ENCODE results near the gene AK4.
A peak's percentile ranks its signal among the peaks of the same experiment; 100 is the strongest.
"Not testable (repeated sequence)": the region's sequence is repeated elsewhere in the genome, so short reads cannot be mapped to it uniquely, and the experiment has no call there.

Gene AK4

DNA sequence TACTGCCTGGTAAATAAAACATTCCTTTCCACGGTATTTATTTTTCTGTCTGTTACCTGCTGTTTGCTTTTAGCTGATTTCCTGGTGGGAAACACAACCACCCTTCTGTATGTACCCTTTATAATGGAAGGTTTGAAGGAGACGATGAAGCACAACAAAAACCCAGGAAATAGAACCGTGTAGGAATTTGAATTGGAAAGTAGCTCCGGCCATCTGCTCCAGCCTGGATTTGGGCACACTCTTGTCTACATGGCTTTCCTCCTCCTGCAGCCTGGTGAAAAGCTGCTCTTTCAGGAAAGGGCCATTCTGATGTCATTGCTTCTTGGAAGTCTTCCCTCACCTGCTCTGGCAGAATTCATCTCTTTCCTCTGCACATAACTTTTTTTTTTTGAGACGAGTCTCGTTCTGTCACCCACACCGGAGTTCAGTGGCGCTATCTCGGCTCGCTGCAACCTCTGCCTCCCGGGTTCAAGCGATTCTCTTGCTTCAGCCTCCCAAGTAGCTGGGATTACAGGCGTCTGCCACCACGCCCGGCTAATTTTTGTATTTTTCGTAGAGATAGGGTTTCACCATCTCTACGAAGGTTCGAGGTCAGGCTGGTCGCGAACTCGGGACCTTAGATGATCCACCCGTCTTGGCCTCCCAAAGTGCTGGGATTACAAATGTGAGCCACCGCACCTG is 2.7 kb downstream of the AK4 start:
- Histone ChIP-seq H3K36me3 (ENCODE audit: insufficient read depth, low read length) (no peaks in the 10 kb centered on the region), H3K79me2 (ENCODE audit: control insufficient read depth, insufficient read depth, low read length, unreplicated experiment) (peaks cover 75% of the 10 kb centered on the region), H2AFZ (ENCODE audit: low read length, unreplicated experiment) (no peak overlapping the region), H3K4me3 (ENCODE audit: low read depth, low read length) (peak overlapping the region; percentile 91; the same call in 1 of the 2 replicates), H3K27me3 (ENCODE audit: insufficient read depth, low read length) (no peaks in the 10 kb centered on the region), H3K4me1 (ENCODE audit: control insufficient read depth, insufficient read depth, low read length, unreplicated experiment) (peaks cover 10% of the 10 kb centered on the region), H3K27ac (ENCODE audit: low read depth, low read length) (no peak overlapping the region)

GRCh38 chr1:65151641-65152040 is 3.6 kb downstream of the AK4 start:
- Histone ChIP-seq H3K79me2 (ENCODE audit: control insufficient read depth, insufficient read depth, low read length, unreplicated experiment) (peaks cover 80% of the 10 kb centered on the region), H2AFZ (ENCODE audit: low read length, unreplicated experiment) (no peak overlapping the region), H3K4me3 (ENCODE audit: low read depth, low read length) (no peak overlapping the region), H3K36me3 (ENCODE audit: insufficient read depth, low read length) (no peaks in the 10 kb centered on the region), H3K27me3 (ENCODE audit: insufficient read depth, low read length) (no peaks in the 10 kb centered on the region), H3K27ac (ENCODE audit: low read depth, low read length) (no peak overlapping the region), H3K4me1 (ENCODE audit: control insufficient read depth, insufficient read depth, low read length, unreplicated experiment) (peaks cover 9% of the 10 kb centered on the region)

DNA sequence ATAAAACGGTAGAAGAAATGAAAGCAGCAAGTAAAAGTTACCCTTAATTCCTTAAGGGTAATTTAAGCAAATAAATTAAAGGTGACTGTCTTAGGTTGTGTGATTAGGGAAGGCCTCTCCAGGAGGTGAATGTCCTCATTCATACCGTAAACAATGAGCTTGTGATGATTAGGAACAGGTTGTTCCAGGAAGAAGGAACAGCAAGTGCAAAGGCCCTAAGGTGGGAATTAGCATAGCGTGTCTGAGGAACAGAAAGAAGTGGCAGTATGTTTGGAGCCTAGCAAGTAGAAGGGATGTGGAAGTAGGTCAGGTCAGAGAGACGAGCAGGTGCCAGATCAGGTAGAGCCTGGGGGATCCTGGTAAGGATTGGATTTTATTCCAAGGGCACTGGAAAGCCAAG is 5.6 kb downstream of the AK4 start:
- Histone ChIP-seq H3K27ac (ENCODE audit: low read depth, low read length) (no peak overlapping the region), H3K27me3 (ENCODE audit: insufficient read depth, low read length) (no peaks in the 10 kb centered on the region), H3K36me3 (ENCODE audit: insufficient read depth, low read length) (peaks cover 4% of the 10 kb centered on the region; the same call in 1 of the 2 replicates), H2AFZ (ENCODE audit: low read length, unreplicated experiment) (no peak overlapping the region), H3K4me3 (ENCODE audit: low read depth, low read length) (no peak overlapping the region), H3K79me2 (ENCODE audit: control insufficient read depth, insufficient read depth, low read length, unreplicated experiment) (peaks cover 85% of the 10 kb centered on the region), H3K4me1 (ENCODE audit: control insufficient read depth, insufficient read depth, low read length, unreplicated experiment) (peaks cover 7% of the 10 kb centered on the region)

- Histone ChIP-seq H3K4me1 (ENCODE audit: control insufficient read depth, insufficient read depth, low read length, unreplicated experiment) (peaks cover 4% of the 10 kb centered on the region), H3K27ac (ENCODE audit: low read depth, low read length) (no peak overlapping the region), H3K27me3 (ENCODE audit: insufficient read depth, low read length) (no peaks in the 10 kb centered on the region), H3K4me3 (ENCODE audit: low read depth, low read length) (no peak overlapping the region), H3K36me3 (ENCODE audit: insufficient read depth, low read length) (peaks cover 4% of the 10 kb centered on the region), H3K79me2 (ENCODE audit: control insufficient read depth, insufficient read depth, low read length, unreplicated experiment) (peaks cover 84% of the 10 kb centered on the region), H2AFZ (ENCODE audit: low read length, unreplicated experiment) (no peak overlapping the region)
Observed at GRCh38 chr1:65156910-65157545, 9.0 kb downstream of the AK4 start.

GRCh38 chr1:65157546-65157941 is 9.5 kb downstream of the AK4 start:
- Histone ChIP-seq H3K4me1 (ENCODE audit: control insufficient read depth, insufficient read depth, low read length, unreplicated experiment) (peaks cover 5% of the 10 kb centered on the region), H3K36me3 (ENCODE audit: insufficient read depth, low read length) (peaks cover 4% of the 10 kb centered on the region), H3K27me3 (ENCODE audit: insufficient read depth, low read length) (no peaks in the 10 kb centered on the region), H3K79me2 (ENCODE audit: control insufficient read depth, insufficient read depth, low read length, unreplicated experiment) (peaks cover 84% of the 10 kb centered on the region), H3K4me3 (ENCODE audit: low read depth, low read length) (no peak overlapping the region), H3K27ac (ENCODE audit: low read depth, low read length) (no peak overlapping the region), H2AFZ (ENCODE audit: low read length, unreplicated experiment) (no peak overlapping the region)

DNA sequence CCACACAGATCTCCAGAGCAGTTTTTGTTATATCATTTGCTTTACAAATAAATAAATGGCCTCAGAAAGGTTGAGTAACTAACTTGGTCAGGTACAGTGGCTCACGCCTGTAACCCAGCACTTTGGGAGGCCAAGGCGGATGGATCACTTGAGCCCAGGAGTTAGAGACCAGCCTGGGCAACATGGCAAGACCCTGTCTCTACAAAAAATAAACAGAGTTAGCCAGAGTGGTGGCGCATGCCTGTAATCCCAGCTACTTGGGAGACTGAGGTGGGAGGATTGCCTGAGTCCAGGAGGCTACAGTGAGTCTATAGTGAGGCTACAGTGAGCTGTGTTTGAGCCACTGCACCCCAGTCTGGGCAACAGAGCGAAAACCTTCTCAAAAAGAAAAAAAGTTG is 11.3 kb downstream of the AK4 start:
- not testable (repeated sequence) for H3K4me3 ChIP-seq (ENCODE audit: low read depth, low read length); H3K36me3 ChIP-seq (ENCODE audit: insufficient read depth, low read length); H3K27me3 ChIP-seq (ENCODE audit: insufficient read depth, low read length); H2AFZ ChIP-seq (ENCODE audit: low read length, unreplicated experiment); H3K27ac ChIP-seq (ENCODE audit: low read depth, low read length)
- Histone ChIP-seq H3K79me2 (ENCODE audit: control insufficient read depth, insufficient read depth, low read length, unreplicated experiment) (peaks cover 83% of the 10 kb centered on the region), H3K4me1 (ENCODE audit: control insufficient read depth, insufficient read depth, low read length, unreplicated experiment) (peaks cover 20% of the 10 kb centered on the region)

DNA sequence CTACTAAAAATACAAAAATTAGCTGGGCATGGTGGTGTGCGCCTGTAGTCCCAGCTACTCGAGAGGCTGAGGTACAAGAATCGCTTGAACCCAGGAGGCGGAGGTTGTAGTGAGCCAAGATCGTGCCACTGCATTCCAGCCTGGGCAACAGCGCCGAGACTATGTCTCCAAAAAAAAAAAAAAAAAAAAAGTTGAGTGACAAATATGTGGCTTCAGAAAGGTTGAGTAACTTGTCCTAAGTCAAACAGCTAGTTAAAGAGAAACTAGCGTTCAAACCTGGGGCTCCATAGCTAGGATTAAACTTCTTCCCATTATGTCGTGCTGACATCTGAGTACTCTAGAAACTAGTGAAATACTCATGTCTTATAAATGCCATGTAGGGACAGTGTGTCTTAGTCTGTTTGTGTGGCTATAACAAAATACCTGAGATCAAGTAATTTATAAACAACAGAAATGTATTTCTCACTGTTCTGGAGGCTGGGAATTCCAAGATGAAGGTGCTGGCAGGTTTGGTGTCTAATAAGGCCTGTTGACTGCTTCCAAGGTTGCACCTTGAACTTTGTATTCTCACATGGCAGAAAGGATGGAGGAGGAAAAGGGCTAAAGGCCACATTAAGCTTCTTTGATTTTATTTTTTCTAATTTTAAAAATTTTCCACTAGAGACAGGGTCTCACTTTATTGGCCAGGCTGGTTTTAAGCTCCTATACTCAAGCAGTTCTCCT is 12.0 kb downstream of the AK4 start:
- Histone ChIP-seq H3K79me2 (ENCODE audit: control insufficient read depth, insufficient read depth, low read length, unreplicated experiment) (peaks cover 84% of the 10 kb centered on the region), H3K36me3 (ENCODE audit: insufficient read depth, low read length) (peaks cover 4% of the 10 kb centered on the region), H2AFZ (ENCODE audit: low read length, unreplicated experiment) (no peak overlapping the region), H3K4me1 (ENCODE audit: control insufficient read depth, insufficient read depth, low read length, unreplicated experiment) (peaks cover 27% of the 10 kb centered on the region), H3K27ac (ENCODE audit: low read depth, low read length) (no peak overlapping the region), H3K4me3 (ENCODE audit: low read depth, low read length) (no peak overlapping the region), H3K27me3 (ENCODE audit: insufficient read depth, low read length) (no peaks in the 10 kb centered on the region)

DNA sequence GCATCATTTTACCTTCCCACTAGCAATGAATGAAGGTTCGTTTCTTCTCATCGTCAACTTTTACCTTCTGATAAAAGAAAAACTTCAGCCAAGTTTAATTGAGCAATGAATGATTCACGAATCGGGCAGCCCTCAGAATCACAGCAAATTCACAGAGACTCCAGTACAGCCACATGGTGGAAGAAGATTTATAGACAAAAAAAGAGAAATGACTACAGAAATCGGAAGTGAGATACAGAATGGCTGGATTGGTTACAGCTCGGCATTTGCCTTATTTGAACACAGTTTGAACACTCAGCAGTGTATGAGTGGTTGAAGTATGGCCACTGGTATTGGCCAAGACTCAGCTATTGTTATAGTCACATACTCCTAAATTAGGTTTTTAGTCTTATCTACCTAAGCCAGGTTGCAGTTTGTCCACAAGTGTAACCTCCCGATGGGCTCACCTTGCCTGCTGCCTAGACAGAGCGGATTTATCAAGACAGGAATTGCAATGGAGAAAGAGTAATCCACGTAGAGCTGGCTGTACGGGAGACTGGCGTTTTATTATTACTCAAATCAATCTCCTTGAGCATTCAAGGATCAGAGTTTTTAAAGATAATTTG is 15.3 kb downstream of the AK4 start:
- no peak overlapping the region for H3K4me3 ChIP-seq (ENCODE audit: low read depth, low read length)
- no peak overlapping the region for H2AFZ ChIP-seq (ENCODE audit: low read length, unreplicated experiment)
- no peaks in the 10 kb centered on the region; the same call in 1 of the 2 replicates for H3K36me3 ChIP-seq (ENCODE audit: insufficient read depth, low read length)
- H3K4me1 ChIP-seq (ENCODE audit: control insufficient read depth, insufficient read depth, low read length, unreplicated experiment) = peaks cover 37% of the 10 kb centered on the region
- H3K27ac ChIP-seq (ENCODE audit: low read depth, low read length) = peak overlapping the region; percentile 25; the same call in 1 of the 2 replicates
- H3K27me3 ChIP-seq (ENCODE audit: insufficient read depth, low read length) = no peaks in the 10 kb centered on the region
- H3K79me2 ChIP-seq (ENCODE audit: control insufficient read depth, insufficient read depth, low read length, unreplicated experiment) = peaks cover 94% of the 10 kb centered on the region

DNA sequence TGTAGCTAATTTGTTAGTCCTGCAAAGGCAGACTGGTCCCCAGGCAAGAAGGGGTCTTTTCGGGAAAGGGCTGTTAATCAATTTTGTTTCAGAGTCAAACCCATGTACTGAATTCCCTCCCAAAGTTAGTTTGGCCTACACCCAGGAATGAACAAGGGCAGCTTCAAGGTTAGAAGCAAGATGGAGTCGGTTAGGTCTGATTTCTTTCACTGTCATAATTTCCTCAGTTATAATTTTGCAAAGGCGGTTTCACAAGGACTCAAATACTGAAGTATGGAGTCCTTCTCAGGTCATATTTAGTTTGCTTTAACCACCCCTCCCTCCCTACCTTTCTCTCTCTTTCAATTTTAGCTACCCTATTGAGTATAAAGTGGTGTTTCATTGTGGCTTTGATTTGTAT is 16.1 kb downstream of the AK4 start:
- H3K79me2 ChIP-seq (ENCODE audit: control insufficient read depth, insufficient read depth, low read length, unreplicated experiment) = peaks cover 94% of the 10 kb centered on the region
- H2AFZ ChIP-seq (ENCODE audit: low read length, unreplicated experiment) = not testable (repeated sequence)
- H3K4me1 ChIP-seq (ENCODE audit: control insufficient read depth, insufficient read depth, low read length, unreplicated experiment) = peaks cover 39% of the 10 kb centered on the region

GRCh38 chr1:65164633-65165032 is 16.6 kb downstream of the AK4 start:
- H2AFZ ChIP-seq (ENCODE audit: low read length, unreplicated experiment) = no peak overlapping the region
- no peaks in the 10 kb centered on the region for H3K36me3 ChIP-seq (ENCODE audit: insufficient read depth, low read length)
- H3K79me2 ChIP-seq (ENCODE audit: control insufficient read depth, insufficient read depth, low read length, unreplicated experiment) = peaks cover 94% of the 10 kb centered on the region
- H3K27ac ChIP-seq (ENCODE audit: low read depth, low read length) = peak overlapping the region; percentile 37
- peaks cover 45% of the 10 kb centered on the region for H3K4me1 ChIP-seq (ENCODE audit: control insufficient read depth, insufficient read depth, low read length, unreplicated experiment)
- no peaks in the 10 kb centered on the region for H3K27me3 ChIP-seq (ENCODE audit: insufficient read depth, low read length)
- no peak overlapping the region for H3K4me3 ChIP-seq (ENCODE audit: low read depth, low read length)

More for the DNA sequence above, 16.1 kb downstream of the AK4 start:
- H3K27ac ChIP-seq (ENCODE audit: low read depth, low read length) = peak overlapping the region; percentile 37
- not testable (repeated sequence) for H3K4me3 ChIP-seq (ENCODE audit: low read depth, low read length); H3K36me3 ChIP-seq (ENCODE audit: insufficient read depth, low read length); H3K27me3 ChIP-seq (ENCODE audit: insufficient read depth, low read length)
